ENCODE measurements around the gene KLC3. TPM values are rescaled to one million over a fixed set of nuclear protein-coding genes. Genes with fewer than 3 reads are reported as not detected.

KLC3 gene
- total RNA-seq, 2 experiments from 2014 or later = not detected

GRCh38 chr19:45352914-45353796 is 12.6 kb downstream of the KLC3 start:
- no peaks in the 10 kb centered on the region for H3K4me1 Mint-ChIP-seq (ENCODE audit: low read depth)
- CTCF ChIA-PET = no interaction called here
- H3K9me3 Mint-ChIP-seq = no peaks in the 10 kb centered on the region
- H3K4me3 Mint-ChIP-seq = no peak overlapping the region
- H3K36me3 Mint-ChIP-seq = peaks cover 21% of the 10 kb centered on the region
- POLR2A ChIA-PET = no interaction called here
- no peak for DNase-seq
- H3K27me3 Mint-ChIP-seq = no peaks in the 10 kb centered on the region
- intact Hi-C loops (cut with micrococcal nuclease) = no loop called here
- H3K27ac Mint-ChIP-seq = no peak overlapping the region

GRCh38 chr19:45354241-45354842 is 13.8 kb downstream of the KLC3 start:
- H3K4me1 Mint-ChIP-seq (ENCODE audit: low read depth) = no peaks in the 10 kb centered on the region
- intact Hi-C loops (cut with micrococcal nuclease) = no loop called here
- H3K27ac Mint-ChIP-seq = no peak overlapping the region
- H3K9me3 Mint-ChIP-seq = no peaks in the 10 kb centered on the region
- H3K4me3 Mint-ChIP-seq = no peak overlapping the region
- H3K36me3 Mint-ChIP-seq = peaks cover 21% of the 10 kb centered on the region
- H3K27me3 Mint-ChIP-seq = no peaks in the 10 kb centered on the region
- no peak for DNase-seq
- ChIA-PET POLR2A (no interaction called here), CTCF (no interaction called here)

- Mint-ChIP-seq H3K36me3 (peaks cover 21% of the 10 kb centered on the region), H3K4me3 (no peak overlapping the region), H3K4me1 (ENCODE audit: low read depth) (no peaks in the 10 kb centered on the region), H3K27ac (no peak overlapping the region), H3K27me3 (no peaks in the 10 kb centered on the region), H3K9me3 (no peaks in the 10 kb centered on the region)
- DNase-seq = no peak
- ChIA-PET CTCF (no interaction called here), POLR2A (no interaction called here)
- intact Hi-C loops (cut with micrococcal nuclease) = no loop called here
Observed at GRCh38 chr19:45355402-45355801, 14.9 kb downstream of the KLC3 start.

- H3K27ac Mint-ChIP-seq = no peak overlapping the region
- no peaks in the 10 kb centered on the region for H3K9me3 Mint-ChIP-seq
- intact Hi-C loops (cut with micrococcal nuclease) = no loop called here
- DNase-seq = no peak
- H3K4me1 Mint-ChIP-seq (ENCODE audit: low read depth) = no peaks in the 10 kb centered on the region
- POLR2A ChIA-PET = no interaction called here
- H3K4me3 Mint-ChIP-seq = no peak overlapping the region
- CTCF ChIA-PET = no interaction called here
- no peaks in the 10 kb centered on the region for H3K27me3 Mint-ChIP-seq
- peaks cover 21% of the 10 kb centered on the region for H3K36me3 Mint-ChIP-seq
Observed at GRCh38 chr19:45355910-45356309, 15.4 kb downstream of the KLC3 start.

GRCh38 chr19:45356760-45357444 is 16.4 kb downstream of the KLC3 start:
- POLR2A ChIA-PET = no interaction called here
- no peak for DNase-seq
- intact Hi-C loops (cut with micrococcal nuclease) = no loop called here
- no peak overlapping the region for H3K27ac Mint-ChIP-seq
- H3K36me3 Mint-ChIP-seq = peaks cover 25% of the 10 kb centered on the region
- no peak overlapping the region for H3K4me3 Mint-ChIP-seq
- CTCF ChIA-PET = no interaction called here
- H3K27me3 Mint-ChIP-seq = no peaks in the 10 kb centered on the region
- no peaks in the 10 kb centered on the region for H3K4me1 Mint-ChIP-seq (ENCODE audit: low read depth)
- H3K9me3 Mint-ChIP-seq = no peaks in the 10 kb centered on the region

DNA sequence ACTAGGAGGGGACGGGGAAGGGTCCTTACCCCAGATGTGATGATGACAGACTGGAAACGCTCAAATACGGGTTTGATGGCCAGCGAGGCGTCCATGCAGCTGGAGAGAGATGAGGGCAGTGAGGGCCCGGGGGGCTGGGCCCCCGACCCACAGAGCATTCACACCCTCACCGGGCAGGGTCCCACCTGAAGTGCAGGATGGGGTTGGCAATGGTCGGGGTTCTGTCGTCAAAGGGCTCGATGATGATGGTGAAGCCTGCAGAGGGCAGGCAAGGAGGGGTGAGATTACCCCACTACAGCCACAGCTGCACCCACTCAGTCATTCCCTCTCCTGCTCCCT is 16.9 kb downstream of the KLC3 start:
- Mint-ChIP-seq H3K27ac (no peak overlapping the region), H3K27me3 (no peaks in the 10 kb centered on the region), H3K4me1 (ENCODE audit: low read depth) (no peaks in the 10 kb centered on the region), H3K4me3 (no peak overlapping the region), H3K36me3 (peaks cover 24% of the 10 kb centered on the region), H3K9me3 (no peaks in the 10 kb centered on the region)
- ChIA-PET POLR2A (no interaction called here), CTCF (no interaction called here)
- intact Hi-C loops (cut with micrococcal nuclease) = no loop called here
- no peak for DNase-seq

- no peaks in the 10 kb centered on the region for H3K27me3 Mint-ChIP-seq
- H3K9me3 Mint-ChIP-seq = no peaks in the 10 kb centered on the region
- DNase-seq = no peak
- H3K4me3 Mint-ChIP-seq = no peak overlapping the region
- H3K4me1 Mint-ChIP-seq (ENCODE audit: low read depth) = no peaks in the 10 kb centered on the region
- H3K36me3 Mint-ChIP-seq = peaks cover 24% of the 10 kb centered on the region
- ChIA-PET POLR2A (interaction anchor here (0.6 kb wide), 1 partner anchor 34 kb away, joined by 3 read pairs; no protein-coding TSS in a partner anchor), CTCF (no interaction called here)
- no peak overlapping the region for H3K27ac Mint-ChIP-seq
- intact Hi-C loops (cut with micrococcal nuclease) = no loop called here
Observed at GRCh38 chr19:45358213-45358792, 17.8 kb downstream of the KLC3 start.

- Mint-ChIP-seq H3K27ac (no peak overlapping the region), H3K4me3 (no peak overlapping the region), H3K36me3 (peaks cover 12% of the 10 kb centered on the region), H3K4me1 (ENCODE audit: low read depth) (no peaks in the 10 kb centered on the region), H3K9me3 (no peaks in the 10 kb centered on the region), H3K27me3 (no peaks in the 10 kb centered on the region)
- DNase-seq = no peak
- POLR2A ChIA-PET = interaction anchor here (0.7 kb wide), 1 partner anchor 8 kb away, joined by 3 read pairs; no protein-coding TSS in a partner anchor
- intact Hi-C loops (cut with micrococcal nuclease) = no loop called here
- CTCF ChIA-PET = no interaction called here
Observed at GRCh38 chr19:45361608-45362007, 21.1 kb downstream of the KLC3 start.

- CTCF ChIA-PET = no interaction called here
- no peak for DNase-seq
- intact Hi-C loops (cut with micrococcal nuclease) = no loop called here
Observed at GRCh38 chr19:45362291-45362690, 21.7 kb downstream of the KLC3 start.

DNA sequence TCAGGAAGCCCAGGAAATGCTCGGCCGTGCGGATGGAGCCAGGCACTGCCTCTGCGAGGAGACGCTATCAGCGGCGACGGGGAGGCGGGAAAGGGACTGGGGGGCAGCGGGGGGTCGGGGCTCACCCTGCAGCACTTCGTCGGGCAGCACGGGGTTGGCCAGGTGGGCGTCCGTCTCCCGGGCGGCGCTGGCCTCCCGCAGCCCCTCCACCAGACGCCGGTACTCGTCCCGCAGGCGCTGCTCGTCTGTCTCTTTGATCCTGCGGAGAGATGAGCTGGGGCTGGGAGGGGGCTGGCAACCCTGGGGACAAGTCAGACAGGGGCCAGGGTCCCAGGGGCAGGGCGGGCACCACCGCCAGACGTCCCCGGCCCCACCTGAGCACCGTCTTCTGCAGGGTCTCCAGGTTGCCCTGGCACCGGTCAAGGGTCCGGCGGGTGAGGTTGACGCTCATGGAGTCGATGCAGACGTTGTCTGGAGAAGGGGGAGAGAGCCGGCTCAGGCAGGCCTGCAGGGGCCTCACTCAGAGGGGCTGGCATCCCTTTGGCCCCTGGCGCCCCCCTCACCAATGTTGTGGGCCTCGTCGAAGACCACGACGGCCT is 23.4 kb downstream of the KLC3 start:
- CTCF ChIA-PET = no interaction called here
- POLR2A ChIA-PET = no interaction called here
- Mint-ChIP-seq H3K36me3 (peaks cover 7% of the 10 kb centered on the region), H3K9me3 (no peaks in the 10 kb centered on the region), H3K27ac (no peak overlapping the region), H3K4me1 (ENCODE audit: low read depth) (peaks cover 5% of the 10 kb centered on the region), H3K4me3 (no peak overlapping the region), H3K27me3 (no peaks in the 10 kb centered on the region)
- intact Hi-C loops (cut with micrococcal nuclease) = no loop called here
- no peak for DNase-seq

More at GRCh38 chr19:45362291-45362690, 21.7 kb downstream of the KLC3 start:
- Mint-ChIP-seq H3K36me3 (peaks cover 7% of the 10 kb centered on the region), H3K27ac (no peak overlapping the region), H3K4me3 (no peak overlapping the region), H3K27me3 (no peaks in the 10 kb centered on the region), H3K4me1 (ENCODE audit: low read depth) (no peaks in the 10 kb centered on the region), H3K9me3 (no peaks in the 10 kb centered on the region)
- POLR2A ChIA-PET = interaction anchor here (0.7 kb wide), 1 partner anchor 7 kb away, joined by 3 read pairs; no protein-coding TSS in a partner anchor

- intact Hi-C loops (cut with micrococcal nuclease) = no loop called here
- POLR2A ChIA-PET = no interaction called here
- CTCF ChIA-PET = no interaction called here
- Mint-ChIP-seq H3K27ac (no peak overlapping the region), H3K4me3 (no peak overlapping the region), H3K36me3 (peaks cover 7% of the 10 kb centered on the region), H3K4me1 (ENCODE audit: low read depth) (peaks cover 8% of the 10 kb centered on the region), H3K27me3 (no peaks in the 10 kb centered on the region), H3K9me3 (no peaks in the 10 kb centered on the region)
- no peak for DNase-seq
Observed at GRCh38 chr19:45364696-45365095, 24.1 kb downstream of the KLC3 start.

DNA sequence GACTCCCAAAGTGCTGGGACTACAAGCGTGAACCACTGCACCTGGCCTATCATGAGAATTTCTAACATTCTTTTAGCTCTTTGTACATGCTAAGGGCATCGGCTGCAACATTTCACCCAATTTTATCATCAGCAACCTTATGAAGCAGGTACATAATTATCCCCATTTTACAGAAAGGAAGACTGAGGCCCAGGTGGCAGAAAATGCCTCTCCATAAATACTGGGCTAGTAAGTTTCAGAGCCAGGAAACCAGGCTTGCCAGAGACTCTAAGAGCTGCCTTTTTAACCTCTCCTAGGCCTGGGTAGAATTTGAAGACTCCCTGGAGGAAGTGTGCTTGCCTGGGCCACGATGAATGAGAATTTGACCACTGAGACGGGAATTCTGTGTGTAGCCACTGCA is 27.6 kb downstream of the KLC3 start:
- no peaks in the 10 kb centered on the region for H3K9me3 Mint-ChIP-seq
- no peak for DNase-seq
- H3K4me3 Mint-ChIP-seq = no peak overlapping the region
- no peaks in the 10 kb centered on the region for H3K27me3 Mint-ChIP-seq
- no peak overlapping the region for H3K27ac Mint-ChIP-seq
- POLR2A ChIA-PET = no interaction called here
- CTCF ChIA-PET = interaction anchor here (1.1 kb wide), 1 partner anchor 110 kb away, joined by 3 read pairs; no protein-coding TSS in a partner anchor
- intact Hi-C loops (cut with micrococcal nuclease) = no loop called here
- no peaks in the 10 kb centered on the region for H3K36me3 Mint-ChIP-seq
- peaks cover 8% of the 10 kb centered on the region for H3K4me1 Mint-ChIP-seq (ENCODE audit: low read depth)

Measured in activated CD4-positive, alpha-beta memory T cell treated with anti-CD3 and anti-CD28 coated beads for 36 hours (primary cell).